HEK293T (cell line): ENCODE results near the gene ANAPC16.

Experiments
- CTCF ChIA-PET: fragments of 350-600 bp; formaldehyde crosslinking; extraction: SDS; loops from one replicate; lab custom pipeline; 2021; ENCODE audit warnings: antibody characterized with exemption, inconsistent platforms; lab: Yijun Ruan, JAX
- POLR2A ChIA-PET: fragments of 350-600 bp; formaldehyde crosslinking; extraction: SDS; loops from one replicate; lab custom pipeline; 2020; ENCODE audit warnings: antibody characterized with exemption, inconsistent platforms; lab: Yijun Ruan, JAX
- DNase-seq: peaks from one replicate; pipeline ENCODE4 v3.0.0; 2012; ENCODE audit warnings: mixed read lengths; ENCODE audit errors: extremely low spot score
- ARNT ChIP-seq: fragments of 450-650 bp; IDR thresholded peaks from 2 replicates; pipeline ENCODE4 v1.6.1; 2017; ENCODE audit warnings: mild to moderate bottlenecking
- BHLHE40 ChIP-seq: fragments of 450-650 bp; IDR thresholded peaks from 2 replicates; pipeline ENCODE4 v1.6.1; 2016; ENCODE audit warnings: mild to moderate bottlenecking, moderate library complexity, borderline replicate concordance
- CTBP1 ChIP-seq: fragments of 450-650 bp; IDR thresholded peaks from 2 replicates; pipeline ENCODE4 v1.6.1; 2016; ENCODE audit warnings: borderline replicate concordance
- ELF4 ChIP-seq: fragments of 450-650 bp; IDR thresholded peaks from 2 replicates; pipeline ENCODE4 v1.6.1; 2017; ENCODE audit warnings: antibody characterized with exemption
- FOXA1 ChIP-seq: fragments of 450-650 bp; IDR thresholded peaks from 2 replicates; pipeline ENCODE4 v1.6.1; 2016; ENCODE audit warnings: mild to moderate bottlenecking
- FOXK2 ChIP-seq: fragments of 450-650 bp; IDR thresholded peaks from 2 replicates; pipeline ENCODE4 v1.6.1; 2016; ENCODE audit warnings: mild to moderate bottlenecking
- FOXM1 ChIP-seq: fragments of 450-650 bp; IDR thresholded peaks from 2 replicates; pipeline ENCODE4 v1.6.1; 2017; ENCODE audit warnings: mild to moderate bottlenecking, borderline replicate concordance
- HDGF ChIP-seq: fragments of 450-650 bp; IDR thresholded peaks from 2 replicates; pipeline ENCODE4 v1.6.1; 2017; ENCODE audit warnings: antibody characterized with exemption, borderline replicate concordance
- L3MBTL2 ChIP-seq: fragments of 450-650 bp; conservative IDR thresholded peaks from 2 replicates; pipeline ENCODE4 v1.6.1; 2016; ENCODE audit warnings: mild to moderate bottlenecking
- LEF1 ChIP-seq: fragments of 450-650 bp; IDR thresholded peaks from 2 replicates; pipeline ENCODE4 v1.6.1; 2017; ENCODE audit warnings: mild to moderate bottlenecking, borderline replicate concordance
- NFRKB ChIP-seq: fragments of 450-650 bp; IDR thresholded peaks from 2 replicates; pipeline ENCODE4 v1.6.1; 2016; ENCODE audit warnings: mild to moderate bottlenecking, moderate library complexity
- SP1 ChIP-seq: fragments of 450-650 bp; IDR thresholded peaks from 2 replicates; pipeline ENCODE4 v1.6.1; 2017
- SUZ12 ChIP-seq: fragments of 450-650 bp; IDR thresholded peaks from 2 replicates; pipeline ENCODE4 v1.6.1; 2016; ENCODE audit warnings: mild to moderate bottlenecking
- TARDBP ChIP-seq: fragments of 450-650 bp; IDR thresholded peaks from 2 replicates; pipeline ENCODE4 v1.6.1; 2016
- ZNF384 ChIP-seq: fragments of 450-650 bp; IDR thresholded peaks from 2 replicates; pipeline ENCODE4 v1.6.1; 2016
- TF ChIP-seq, protein P1 (sequence below): fragments of 450-650 bp; IDR thresholded peaks from 2 replicates; pipeline ENCODE4 v1.6.1; 2016

The ANAPC16 gene

GRCh38 chr10:72241691-72242252 lies 26.0 kb downstream of the ANAPC16 start:
- DNase-seq = no peak
- CTCF ChIA-PET = interaction anchor here (0.6 to 0.7 kb wide), 2 partner anchors 25 to 33 kb away, joined by 3 to 4 read pairs; no protein-coding TSS in a partner anchor
- POLR2A ChIA-PET = interaction anchor here (5.7 kb wide), 1 partner anchor 33 kb away, joined by 46 read pairs; the partner anchor contains the start of gene DDIT4
- TF ChIP-seq LEF1 (no peak), ARNT (no peak), BHLHE40 (no peak), ZNF384 (no peak), NFRKB (no peak), L3MBTL2 (no peak), SUZ12 (no peak), HDGF (no peak), FOXM1 (no peak), SP1 (no peak), CTBP1 (no peak)
- TF ChIP-seq, protein P1, sequence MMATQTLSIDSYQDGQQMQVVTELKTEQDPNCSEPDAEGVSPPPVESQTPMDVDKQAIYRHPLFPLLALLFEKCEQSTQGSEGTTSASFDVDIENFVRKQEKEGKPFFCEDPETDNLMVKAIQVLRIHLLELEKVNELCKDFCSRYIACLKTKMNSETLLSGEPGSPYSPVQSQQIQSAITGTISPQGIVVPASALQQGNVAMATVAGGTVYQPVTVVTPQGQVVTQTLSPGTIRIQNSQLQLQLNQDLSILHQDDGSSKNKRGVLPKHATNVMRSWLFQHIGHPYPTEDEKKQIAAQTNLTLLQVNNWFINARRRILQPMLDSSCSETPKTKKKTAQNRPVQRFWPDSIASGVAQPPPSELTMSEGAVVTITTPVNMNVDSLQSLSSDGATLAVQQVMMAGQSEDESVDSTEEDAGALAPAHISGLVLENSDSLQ = no peak

DNA sequence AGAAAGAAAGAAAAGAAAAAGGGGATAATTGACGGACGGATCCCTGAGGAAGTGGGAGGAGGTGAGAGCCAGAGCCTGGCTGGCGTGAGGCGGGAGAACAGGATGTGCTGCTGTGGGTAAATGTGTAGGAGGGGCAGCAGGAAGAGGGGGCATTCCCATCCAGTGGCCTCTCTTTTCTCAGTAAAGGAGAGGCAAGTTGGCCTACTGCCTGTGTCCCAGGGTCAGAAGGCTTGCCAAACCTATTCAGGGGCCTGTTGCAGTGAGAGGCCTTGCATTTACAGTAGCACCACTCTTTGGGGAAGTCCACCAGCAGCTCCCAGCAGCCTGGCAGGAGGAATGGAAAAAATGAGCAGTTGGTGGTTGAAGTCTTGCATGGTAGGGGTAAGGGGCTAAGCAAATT lies 26.9 kb downstream of the ANAPC16 start:
- ChIA-PET POLR2A (interaction anchor here (5.7 kb wide), 1 partner anchor 32 kb away, joined by 46 read pairs; the partner anchor contains the start of gene DDIT4), CTCF (no interaction called here)
- TF ChIP-seq FOXK2 (no peak), HDGF (no peak), SP1 (no peak), LEF1 (no peak), FOXA1 (no peak), ELF4 (no peak), ZNF384 (no peak), NFRKB (no peak), FOXM1 (no peak), ARNT (no peak), CTBP1 (no peak), BHLHE40 (no peak), TARDBP (no peak), SUZ12 (no peak), L3MBTL2 (no peak)
- TF ChIP-seq, protein P1 = no peak
- DNase-seq = no peak

DNA sequence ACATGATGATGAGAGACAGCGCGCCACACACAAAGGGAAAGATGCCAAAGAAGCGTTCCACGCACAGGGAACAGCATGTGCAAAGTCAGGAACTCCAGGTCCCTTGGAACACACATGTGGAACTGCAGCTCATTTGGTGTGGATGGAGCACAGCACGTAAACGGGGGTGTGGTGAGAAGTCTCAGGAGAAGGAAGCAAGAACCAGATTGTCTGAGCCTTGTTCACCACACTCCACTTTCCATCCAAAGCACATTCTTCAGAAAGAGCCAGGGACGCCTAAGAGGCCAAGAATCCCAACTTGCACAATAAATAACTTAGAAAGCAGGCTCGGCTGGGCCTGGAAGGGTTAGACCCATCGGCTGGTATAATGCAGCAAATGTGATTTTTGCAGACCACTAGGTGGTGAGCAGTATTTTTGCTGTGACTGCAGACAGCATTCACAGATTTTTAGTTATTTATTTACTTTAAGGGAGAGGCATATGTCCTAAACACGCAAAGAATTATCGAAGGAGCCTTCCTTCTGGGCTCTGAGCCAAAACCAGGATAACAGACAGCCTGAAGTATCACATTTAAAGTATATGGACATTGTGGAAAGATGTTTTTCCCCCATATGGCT lies 28.1 kb downstream of the ANAPC16 start:
- CTCF ChIA-PET = interaction anchor here (0.6 to 1.4 kb wide), 2 partner anchors 16 to 78 kb away, joined by 3 read pairs; no protein-coding TSS in a partner anchor
- DNase-seq = peak; percentile 43
- TF ChIP-seq ARNT = no peak
- no peak for TF ChIP-seq FOXM1
- TF ChIP-seq, protein P1 = no peak; the same call in 1 of the 2 replicates
- no peak for TF ChIP-seq SP1
- no peak for TF ChIP-seq ELF4
- TF ChIP-seq NFRKB = no peak
- no peak for TF ChIP-seq FOXK2
- TF ChIP-seq TARDBP = no peak
- TF ChIP-seq HDGF = no peak
- TF ChIP-seq CTBP1 = no peak
- no peak for TF ChIP-seq L3MBTL2
- TF ChIP-seq BHLHE40 = no peak
- no peak for TF ChIP-seq FOXA1
- no peak for TF ChIP-seq SUZ12
- TF ChIP-seq ZNF384 = no peak
- no peak for TF ChIP-seq LEF1
- POLR2A ChIA-PET = interaction anchor here (1.2 to 5.7 kb wide), 2 partner anchors 17 to 31 kb away, joined by 7 to 46 read pairs; partner anchors contain the start of gene DDIT4

DNA sequence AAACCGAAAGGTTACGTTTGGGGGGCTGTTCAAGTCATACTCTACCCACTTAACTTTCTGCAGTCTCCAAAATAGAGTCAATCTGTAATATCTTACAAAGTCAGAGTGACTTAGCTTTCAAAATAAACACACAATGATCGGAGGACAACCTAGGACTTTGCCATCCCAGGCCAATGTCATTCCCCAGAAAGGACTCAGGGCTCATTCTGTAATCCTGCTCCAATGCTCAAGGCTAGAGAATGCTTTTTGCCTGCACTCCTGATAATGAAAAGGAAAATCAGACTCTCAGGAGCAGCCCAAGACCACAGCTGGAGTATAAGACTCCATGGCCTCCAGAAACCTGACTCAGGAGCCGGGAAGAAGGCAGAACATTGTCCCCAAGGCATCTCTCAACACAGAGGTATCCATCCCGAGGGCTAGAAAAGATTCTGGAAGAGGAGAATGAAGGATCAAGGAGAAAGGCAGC lies 28.8 kb downstream of the ANAPC16 start:
- POLR2A ChIA-PET = interaction anchor here (1.2 to 5.7 kb wide), 2 partner anchors 16 to 30 kb away, joined by 7 to 46 read pairs; partner anchors contain the start of gene DDIT4
- CTCF ChIA-PET = interaction anchor here (0.6 to 1.4 kb wide), 2 partner anchors 77 to 221 kb away, joined by 3 read pairs; no protein-coding TSS in a partner anchor
- no peak for DNase-seq
- no peak for TF ChIP-seq FOXK2
- TF ChIP-seq ELF4 = no peak
- TF ChIP-seq SUZ12 = no peak
- no peak for TF ChIP-seq ZNF384
- no peak for TF ChIP-seq TARDBP
- TF ChIP-seq L3MBTL2 = no peak
- no peak for TF ChIP-seq LEF1
- no peak for TF ChIP-seq NFRKB
- no peak for TF ChIP-seq ARNT
- no peak for TF ChIP-seq SP1
- no peak for TF ChIP-seq BHLHE40
- TF ChIP-seq CTBP1 = no peak
- no peak for TF ChIP-seq HDGF

GRCh38 chr10:72245949-72246525 lies 30.2 kb downstream of the ANAPC16 start:
- ChIA-PET POLR2A (interaction anchor here (1.2 to 4.8 kb wide), 4 partner anchors 15 to 82 kb away, joined by 4 to 66 read pairs (median 8); partner anchors contain the start of gene DDIT4), CTCF (interaction anchor here (0.6 kb wide), 1 partner anchor 61 kb away, joined by 3 read pairs; no protein-coding TSS in a partner anchor)

More at GRCh38 chr10:72245949-72246525, 30.2 kb downstream of the ANAPC16 start:
- no peak for TF ChIP-seq L3MBTL2
- no peak for TF ChIP-seq SP1
- no peak for TF ChIP-seq ELF4
- TF ChIP-seq NFRKB = no peak
- no peak for TF ChIP-seq SUZ12
- TF ChIP-seq, protein P1 = no peak
- no peak for TF ChIP-seq BHLHE40
- TF ChIP-seq FOXM1 = no peak
- no peak for TF ChIP-seq CTBP1
- TF ChIP-seq HDGF = no peak
- DNase-seq = no peak
